Renal cortex interstitium (tissue), 11 donors: ENCODE data around the gene ABCB9. TPM values are rescaled to one million over a fixed set of nuclear protein-coding genes. Genes with fewer than 3 reads are reported as not detected.
A peak's percentile ranks its signal among the peaks of the same experiment; 100 is the strongest.

ENCODE experiments used
- DNase-seq, 11 donors: peaks; one replicate each; pipeline ENCODE4 v3.0.0-alpha.2; 2013; ENCODE audit warnings: low read depth in 9 of 11, low spot score in 4 of 11; ENCODE audit errors: extremely low read depth in 1 of 11
- polyA plus RNA-seq, 3 donors: library from polyadenylated mRNA; unstranded; fragments of 120-200 nt; gene quantifications; one replicate each; pipeline ENCODE4 v1.2.1, GENCODE V29; 2013; ENCODE audit not compliant: insufficient read length in 3 of 3

ABCB9 gene
- polyA plus RNA-seq, 3 donors: 5.0 to 10.4 (median 7.5) TPM

DNA sequence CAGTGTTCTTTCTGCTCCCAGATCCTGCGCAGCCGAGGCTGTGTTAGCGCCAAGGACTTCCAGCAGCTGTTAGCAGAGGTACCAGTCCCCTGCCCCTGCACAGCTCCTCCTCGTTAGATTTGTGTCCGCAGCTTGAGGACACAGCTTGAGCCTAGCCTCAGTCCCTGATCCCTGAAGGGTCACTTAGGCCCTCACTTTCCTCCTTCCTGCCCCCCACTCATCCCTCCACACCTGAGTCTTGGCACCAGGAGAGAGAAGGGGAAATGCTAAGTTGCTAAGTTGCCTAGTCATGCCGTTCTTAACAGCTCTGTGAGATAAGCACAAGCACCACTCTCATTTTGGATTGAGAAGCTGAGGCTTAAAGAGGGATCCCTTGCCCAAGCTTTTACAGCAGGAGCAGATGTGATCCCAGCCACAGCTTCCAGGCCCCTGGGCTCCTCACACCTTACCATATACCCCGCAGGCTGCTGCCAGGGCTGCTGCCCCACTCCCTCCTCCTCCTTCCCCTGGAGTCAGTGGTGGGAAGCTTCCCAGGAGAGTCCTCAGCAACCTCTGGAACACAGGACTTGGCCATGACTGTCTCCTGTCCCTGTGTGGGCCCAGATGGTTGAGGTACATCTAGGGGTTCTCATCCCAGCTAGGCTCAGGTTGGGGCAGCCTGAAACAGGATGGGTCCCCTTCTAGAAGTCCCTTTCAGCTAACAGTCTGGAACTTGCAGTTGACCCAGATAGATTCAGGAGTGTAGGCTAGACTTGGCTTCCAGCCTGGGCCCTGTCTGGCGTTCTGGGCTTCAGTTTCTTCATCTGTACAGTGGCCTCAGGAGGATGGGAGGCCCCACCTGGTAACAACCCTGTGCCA, 9.8 kb upstream of the ABCB9 start:
- DNase-seq: no peak

DNA sequence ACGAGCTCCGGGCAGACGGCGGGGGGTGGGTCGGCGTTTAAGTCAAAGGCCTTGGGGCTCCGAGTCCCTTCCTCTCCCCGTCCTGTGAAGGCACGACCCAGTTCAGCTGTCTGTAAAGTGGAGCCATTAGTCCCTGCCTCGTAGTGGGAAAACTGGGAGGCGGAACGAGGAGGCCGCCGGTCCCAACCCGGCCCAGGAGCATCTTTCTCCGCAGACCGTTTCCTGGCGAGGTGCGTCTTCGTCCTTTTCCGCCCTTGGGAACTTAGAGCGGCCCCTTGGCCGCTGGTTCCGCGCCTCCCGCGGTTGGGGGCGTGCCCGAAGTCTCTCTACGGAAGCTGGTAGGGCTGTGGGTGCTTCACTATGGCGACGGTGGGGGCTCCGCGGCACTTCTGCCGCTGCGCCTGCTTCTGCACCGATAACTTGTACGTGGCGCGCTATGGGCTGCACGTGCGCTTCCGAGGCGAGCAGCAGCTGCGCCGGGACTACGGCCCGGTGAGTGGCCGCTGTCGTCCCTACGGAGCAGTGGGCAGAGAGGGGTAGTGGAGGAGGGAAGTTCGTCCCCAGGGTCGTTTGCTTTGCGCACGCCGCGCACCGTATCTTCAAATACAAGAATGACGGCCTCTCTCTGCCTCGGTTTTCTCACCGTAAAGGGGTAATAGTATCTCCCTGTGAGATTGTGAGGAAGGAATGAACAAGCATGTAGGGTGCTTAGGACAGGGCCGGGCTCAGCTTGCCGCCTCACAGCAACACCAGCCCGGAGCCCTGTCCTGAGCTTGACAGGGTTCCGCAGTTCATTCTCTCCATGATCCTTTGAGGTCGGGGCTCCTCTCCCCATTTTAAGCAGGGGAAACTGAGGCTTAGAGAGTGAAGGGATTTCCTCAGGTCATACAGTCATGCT, 8.9 kb upstream of the ABCB9 start, which contains the start of gene OGFOD2:
Gene OGFOD2, plus strand, starts transcription at position 353 of the 898 bp plus-strand sequence. Its CDS starts 8 bp downstream, at position 361.
- peak in 10 of 11 donors; percentile 72 to 91 (median 86) for DNase-seq

DNA sequence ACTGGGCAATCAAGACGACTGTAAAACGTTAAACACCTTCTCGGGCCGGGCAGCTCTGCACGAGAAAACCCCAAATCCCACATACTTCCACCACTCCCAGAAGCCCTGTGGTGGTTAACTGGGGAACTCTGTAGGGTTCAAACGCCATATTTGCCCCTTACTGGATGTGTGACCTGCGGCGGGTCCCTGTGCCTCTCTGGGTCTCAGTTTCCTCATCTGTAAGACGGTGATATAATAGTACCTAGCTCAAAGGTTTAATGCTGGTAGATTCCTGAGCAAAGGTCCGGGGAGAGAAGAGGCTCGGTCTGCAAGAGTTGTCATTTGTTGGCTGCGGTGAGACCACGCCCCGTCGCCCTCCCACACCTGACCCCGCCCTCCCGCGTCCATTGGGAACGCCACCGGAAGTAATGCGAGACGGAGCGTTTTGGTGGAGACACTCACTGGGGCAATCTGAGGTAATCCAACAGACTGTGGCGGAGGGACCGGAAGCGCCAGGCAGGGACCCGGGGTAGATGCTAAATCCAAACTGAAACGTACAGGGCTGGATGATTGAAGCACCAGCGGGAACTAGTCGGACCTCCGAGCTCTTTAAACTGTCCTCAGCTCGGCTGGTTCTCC, 8.1 kb upstream of the ABCB9 start:
- DNase-seq: peak; percentile 96 to 99 (median 99)

DNA sequence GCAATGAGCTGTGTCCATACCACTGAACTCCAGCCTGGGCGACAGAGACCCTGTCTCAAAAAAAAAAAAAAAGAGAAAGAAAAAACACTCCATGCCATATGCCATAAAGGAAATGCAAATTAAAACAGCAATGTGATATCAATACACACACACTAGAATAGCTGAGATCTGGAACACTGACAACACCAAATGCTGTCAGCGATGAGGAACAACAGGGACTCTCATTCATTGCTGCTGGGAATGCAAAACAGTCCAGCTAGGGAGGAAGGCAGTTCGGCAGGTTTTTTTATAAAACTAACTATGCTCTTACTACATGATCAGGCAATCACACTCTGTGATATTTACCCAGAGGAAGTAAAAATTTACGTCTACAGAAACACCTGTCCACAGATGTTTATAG, 3.4 kb upstream of the ABCB9 start:
- DNase-seq: no peak

DNA sequence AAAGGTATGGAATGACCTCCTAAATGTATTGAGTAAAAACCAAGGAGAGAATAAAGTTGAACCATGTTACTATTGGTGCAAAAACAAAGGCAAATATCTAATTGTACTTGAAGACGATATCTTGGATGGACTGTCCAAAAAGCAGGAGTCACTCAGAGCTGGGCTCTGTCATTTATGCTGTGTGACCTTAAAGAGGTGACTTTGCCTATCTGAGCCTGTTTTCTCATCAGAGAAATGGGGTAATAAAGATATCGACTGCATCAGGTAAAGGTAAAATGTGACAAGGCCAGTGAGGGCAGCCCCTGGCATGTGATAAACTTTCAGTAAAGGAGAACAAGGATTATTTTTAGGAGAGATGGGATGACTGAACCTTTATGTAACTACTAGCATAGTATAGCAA, 1.8 kb upstream of the ABCB9 start:
- DNase-seq: no peak

DNA sequence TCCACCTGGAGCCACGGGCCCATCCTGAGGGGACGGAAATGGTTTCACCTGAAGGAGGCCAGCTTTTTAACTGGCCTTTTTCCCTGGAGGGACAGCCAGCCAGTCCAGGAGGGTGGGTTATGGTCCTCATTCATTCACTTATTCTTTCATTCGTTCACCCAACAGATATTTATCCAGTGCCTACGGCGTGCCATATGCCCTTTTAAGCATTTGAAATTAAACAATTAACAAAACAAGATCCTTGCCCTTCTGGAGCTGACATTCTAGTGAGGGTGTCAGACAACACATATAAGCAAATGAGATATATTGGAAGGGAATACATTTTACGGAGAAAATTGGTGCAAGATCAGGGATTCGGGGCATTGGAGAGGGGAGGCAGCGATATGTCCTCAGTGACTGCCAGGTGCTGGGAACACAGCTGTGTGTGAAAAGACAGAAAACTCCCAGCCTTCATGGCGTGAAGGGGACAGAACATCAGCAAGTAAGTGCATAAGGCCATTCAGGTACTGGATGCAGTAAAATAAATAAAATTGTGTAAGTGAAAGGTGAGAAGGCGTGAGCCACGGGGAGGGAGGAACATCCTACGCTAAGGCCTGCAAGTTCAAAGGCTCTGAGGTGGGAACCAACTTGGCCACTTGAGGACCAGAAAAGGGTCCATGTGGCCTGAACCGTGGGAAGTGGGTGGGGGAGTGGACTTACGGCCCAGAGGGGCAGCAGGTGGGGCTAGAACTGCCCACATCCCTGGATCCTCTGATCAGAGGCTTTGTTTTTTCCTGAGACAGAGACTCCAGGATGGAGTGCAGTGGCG, 684 bp upstream of the ABCB9 start:
- no peak for DNase-seq

DNA sequence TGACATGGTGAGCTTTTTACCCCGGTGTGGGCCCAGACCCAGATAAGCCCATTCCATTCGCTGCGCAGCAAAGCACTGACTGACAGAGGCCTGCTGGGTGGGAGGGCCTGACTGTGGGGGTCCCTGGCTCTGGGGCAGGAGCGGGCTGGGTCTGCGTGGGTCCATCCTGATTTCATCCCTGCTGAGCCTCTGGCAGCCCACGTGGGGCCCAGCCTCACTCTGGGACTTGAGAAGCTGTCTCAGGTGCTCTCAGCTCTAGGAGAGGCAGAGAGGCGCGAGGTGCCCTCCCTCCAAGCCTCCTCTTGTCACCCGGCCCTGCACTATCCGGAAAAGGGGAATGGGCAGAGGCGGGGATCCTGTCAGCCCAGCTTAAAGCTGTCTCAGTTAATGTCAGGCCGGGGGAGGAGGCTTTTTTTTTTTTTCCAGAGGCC, 927 bp downstream of the ABCB9 start:
- DNase-seq: no peak

DNA sequence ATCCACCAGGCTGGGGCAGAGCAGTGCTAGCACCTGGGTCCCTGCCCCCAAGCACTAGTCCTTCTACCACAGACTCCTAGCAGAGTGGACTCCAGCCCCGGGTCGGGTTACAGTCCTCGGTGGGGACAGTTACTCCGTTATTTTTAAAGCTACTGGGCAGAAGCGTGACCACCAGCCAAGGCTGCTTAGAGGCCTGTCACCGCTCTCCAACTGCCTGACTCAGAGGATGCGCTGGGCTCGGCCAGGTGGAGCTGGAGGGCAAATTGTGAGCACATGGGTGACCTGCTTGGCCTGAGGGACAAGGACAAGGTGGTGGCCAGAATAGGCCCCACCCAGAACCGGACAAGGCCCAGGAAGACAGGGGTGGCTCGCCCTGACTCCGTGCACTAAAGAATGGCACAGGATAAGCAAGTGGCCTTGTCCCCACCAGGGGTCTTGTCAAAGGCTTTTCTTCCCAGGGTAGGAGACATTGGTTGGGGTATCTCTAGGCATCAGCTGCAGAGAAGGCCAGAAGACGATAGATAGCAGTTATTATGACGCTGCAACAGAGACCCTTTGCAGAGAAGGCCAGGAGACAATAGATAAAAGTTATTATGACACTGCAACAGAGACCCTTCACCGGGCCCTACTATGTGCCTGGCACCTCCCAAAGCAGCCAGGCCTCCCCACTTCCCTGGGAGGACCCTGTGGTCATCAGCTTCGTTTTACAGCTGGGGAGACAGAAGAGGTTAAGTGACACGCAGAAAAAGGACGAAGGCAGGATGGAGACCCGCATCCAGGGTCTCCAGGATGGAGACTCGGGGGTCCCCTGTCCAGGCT, 1.6 kb downstream of the ABCB9 start:
- DNase-seq: no peak

DNA sequence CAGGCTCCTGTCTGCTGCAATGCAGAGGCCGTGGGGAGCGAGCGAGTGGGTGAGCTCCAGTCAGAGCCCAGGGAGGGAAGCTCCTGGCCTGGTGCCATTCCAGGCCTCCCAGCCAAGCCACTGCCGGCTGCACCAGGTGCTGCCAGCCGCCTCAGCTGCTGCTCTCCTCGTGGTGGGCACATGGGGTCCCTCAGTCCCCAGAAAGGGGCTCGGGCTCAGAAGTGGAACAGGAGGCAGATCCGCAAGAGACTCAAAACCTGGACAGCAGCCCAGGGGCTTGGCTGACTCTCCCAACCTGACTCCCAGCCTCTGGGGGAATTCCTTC, 2.4 kb downstream of the ABCB9 start:
- DNase-seq: no peak

DNA sequence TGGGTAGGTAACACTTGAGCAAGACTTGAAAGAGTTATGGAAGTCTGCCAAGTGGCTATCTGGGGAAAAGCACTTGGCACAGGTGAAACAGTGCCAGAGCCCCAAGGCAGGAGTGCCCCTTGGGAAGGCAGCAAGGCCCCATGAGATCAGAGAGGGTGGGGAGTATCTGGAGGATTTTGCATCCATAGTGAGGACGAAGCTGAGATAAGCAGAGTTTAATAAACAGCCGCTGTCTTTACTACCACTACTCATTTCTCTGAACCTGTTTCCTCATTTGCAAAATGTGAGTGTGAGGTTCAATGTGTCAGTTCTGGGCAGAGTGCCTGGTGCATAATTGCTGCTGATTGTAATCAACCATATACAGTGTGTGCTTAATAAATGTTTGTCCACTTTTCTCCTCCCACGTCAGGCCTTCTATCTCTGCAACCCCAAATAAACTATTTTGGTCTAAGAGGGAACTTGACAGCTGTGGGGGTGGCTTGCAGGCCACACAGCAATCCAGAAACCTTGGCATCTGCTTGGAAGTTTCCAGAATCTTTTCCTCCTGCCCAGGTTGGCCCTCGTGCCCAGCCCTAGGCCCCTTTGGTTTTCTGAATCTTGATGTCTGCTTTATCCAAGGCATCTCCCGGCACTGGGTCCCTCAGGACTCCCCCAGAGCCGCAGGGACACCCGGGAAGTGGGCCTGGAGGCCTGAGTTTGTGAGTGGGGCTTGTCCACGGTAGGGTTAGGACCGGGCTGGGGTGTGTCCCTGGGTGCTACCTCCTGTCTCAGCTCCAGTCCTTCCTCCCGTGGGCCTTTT, 4.5 kb downstream of the ABCB9 start:
- no peak for DNase-seq

DNA sequence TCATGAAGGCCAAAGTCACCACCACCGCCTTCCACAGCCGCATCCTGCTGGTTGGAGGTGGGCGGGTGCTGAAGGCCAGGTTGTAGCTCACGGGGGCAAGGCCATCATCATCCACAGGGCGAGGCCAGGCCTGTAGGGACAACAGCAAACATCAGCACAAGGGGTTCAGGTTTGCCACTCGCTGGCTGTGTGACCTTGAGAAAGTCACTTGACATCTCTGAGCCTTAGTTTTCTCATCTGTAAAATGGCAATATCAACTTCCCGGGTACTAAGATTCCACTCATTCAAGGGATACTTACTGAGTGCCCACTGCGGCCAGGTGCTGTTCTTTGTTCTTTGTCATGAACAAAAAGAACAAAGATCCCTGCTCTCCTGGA, 6.1 kb downstream of the ABCB9 start:
- DNase-seq: no peak

DNA sequence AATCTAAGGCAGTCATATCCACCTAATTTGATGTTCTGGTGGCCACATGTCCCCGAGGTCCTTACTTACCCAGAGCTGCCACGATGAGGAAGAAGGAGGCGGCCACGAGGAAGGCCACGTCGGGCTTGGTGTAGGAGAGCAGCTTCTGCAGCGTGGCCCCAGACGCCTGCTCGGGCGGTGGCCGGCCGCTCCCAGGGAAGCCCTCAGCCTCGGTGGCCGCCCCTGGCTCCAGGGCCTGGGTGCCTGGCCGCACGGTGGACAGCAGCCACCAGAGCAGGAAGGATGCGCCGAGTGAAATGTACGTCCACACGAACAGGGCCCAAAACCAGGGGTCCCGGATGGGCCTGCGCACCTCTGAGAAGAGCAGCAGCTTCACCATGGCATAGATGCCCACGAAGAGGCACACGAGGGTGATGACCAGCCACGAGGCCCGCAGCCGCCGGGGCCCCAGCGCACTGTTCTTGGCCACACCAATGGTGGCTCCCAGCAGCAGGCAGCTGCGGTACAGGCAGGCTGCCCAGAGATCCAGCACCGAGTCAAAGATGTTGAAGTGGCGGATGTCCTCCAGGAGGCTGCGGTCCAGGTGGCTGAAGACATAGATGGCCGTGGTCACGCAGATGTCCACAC, 6.6 kb downstream of the ABCB9 start:
- no peak for DNase-seq

DNA sequence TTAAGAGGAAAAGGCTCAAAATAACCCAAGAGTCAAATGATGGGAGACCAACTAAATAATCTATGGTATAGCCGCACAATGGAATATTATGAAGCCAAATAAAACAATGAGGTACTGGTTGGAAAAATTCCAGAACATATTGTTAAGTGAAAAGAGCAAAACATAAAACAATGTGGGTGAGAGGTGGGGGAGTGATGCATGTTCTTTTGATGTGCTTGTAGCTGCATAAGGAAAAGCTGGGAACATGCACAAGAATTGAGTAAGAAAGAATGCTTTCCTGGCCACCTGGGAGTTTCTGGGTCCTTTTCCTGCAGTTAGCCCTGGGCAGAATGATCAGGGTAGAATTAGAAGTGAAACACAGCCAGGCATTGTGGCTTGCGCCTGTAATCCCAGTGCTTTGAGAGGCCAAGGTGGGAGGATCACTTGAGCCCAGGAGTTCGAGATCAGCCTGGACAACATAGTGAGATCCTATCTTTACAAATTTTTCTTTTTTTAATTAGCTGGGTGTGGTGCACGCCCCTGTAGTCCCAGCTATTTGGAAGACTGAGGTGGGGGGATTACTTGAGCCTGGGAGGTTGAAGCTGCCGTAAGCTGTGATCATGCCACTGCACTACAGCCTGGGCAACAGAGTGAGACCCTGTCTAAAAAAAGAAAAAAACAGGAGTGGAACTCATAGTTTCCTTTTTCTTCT, 7.9 kb downstream of the ABCB9 start:
- DNase-seq: no peak

DNA sequence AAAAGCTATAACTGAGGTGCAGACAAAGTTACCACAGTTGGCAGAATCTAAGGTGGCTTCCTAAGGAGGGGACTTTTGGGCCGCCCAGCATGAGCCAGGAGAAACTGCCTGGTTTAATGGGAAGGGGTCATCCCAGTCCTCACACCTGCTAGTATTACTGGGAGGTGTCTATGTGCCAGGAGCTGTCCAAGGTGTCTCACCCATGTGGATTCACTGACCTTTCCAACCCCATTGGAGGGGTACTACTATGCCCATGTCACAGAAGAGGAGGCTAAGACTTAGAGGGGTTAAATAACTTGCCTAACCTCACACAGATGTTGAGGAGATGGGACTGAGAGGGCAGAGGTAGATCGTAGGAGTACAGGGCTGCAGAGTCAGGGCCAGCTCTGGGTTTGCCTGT, 10.2 kb downstream of the ABCB9 start:
- DNase-seq: no peak

DNA sequence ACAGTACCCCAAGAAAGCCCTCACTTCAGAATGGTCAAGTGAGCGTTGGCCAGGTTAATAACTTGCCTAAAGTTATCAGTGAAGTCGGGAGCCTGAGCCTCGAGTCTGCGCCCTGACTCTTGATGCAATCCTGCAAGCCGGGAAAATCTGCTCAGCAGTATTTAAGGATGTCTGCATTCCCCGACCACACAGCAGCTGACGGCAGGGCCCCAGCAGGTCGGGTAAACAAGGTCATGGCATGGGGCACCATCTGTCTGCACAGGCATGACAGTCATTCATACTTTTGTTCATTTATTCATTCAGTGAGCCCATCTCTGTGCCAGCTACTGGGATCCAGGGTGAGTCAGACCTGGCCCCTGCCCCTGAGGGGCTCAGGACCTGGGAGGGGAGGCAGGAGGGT, 11.1 kb downstream of the ABCB9 start:
- no peak for DNase-seq
